ENCODE data around the gene CLEC16A.

Gene CLEC16A

DNA sequence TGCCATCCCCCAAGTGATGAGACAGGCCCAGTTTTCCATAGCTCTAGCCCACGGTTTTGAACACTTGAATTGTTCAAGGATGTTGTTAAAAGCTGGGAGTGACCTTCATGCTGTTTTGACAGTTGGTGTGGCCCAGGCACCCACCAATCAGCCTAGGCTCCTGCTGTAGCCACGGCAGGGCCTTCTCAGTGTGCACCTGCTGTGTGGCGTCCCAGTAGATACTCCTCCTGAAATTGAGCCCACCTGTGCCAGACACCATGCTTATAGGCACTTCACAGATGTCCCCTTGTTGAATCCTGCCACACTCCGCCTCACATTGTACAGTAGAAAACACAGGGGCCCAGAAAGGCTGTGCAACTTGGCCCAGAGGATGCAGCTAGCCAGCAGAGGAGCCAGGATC is 225.3 kb downstream of the CLEC16A start:
- Histone ChIP-seq H3K27me3 (ENCODE audit: insufficient read depth, low read depth) (no peaks in the 10 kb centered on the region), H3K4me3 (IDR thresholded peaks at IDR 0.05; ENCODE audit: insufficient read depth, low read depth, low read length) (no peak overlapping the region)

DNA sequence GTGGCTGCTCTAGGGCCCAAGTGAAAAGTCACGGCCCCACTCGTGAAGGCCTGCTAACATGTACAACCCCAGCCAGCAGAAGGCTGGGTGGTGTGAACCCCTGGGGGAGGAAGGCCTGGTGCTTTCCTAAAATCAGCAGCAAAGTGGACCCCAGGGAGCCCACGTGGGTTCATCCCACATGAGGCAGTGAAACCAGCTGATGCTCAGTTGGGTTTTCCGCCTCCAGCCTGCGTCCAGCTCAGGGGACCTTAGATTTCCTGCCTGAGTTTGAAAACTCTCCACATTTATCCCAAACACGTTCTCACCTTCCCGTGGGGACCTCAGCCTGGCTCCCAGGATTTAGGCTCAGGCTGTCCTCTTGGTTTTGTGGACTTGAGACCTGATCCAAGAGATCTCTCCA is 225.8 kb downstream of the CLEC16A start:
- TF ChIP-seq, protein P1, sequence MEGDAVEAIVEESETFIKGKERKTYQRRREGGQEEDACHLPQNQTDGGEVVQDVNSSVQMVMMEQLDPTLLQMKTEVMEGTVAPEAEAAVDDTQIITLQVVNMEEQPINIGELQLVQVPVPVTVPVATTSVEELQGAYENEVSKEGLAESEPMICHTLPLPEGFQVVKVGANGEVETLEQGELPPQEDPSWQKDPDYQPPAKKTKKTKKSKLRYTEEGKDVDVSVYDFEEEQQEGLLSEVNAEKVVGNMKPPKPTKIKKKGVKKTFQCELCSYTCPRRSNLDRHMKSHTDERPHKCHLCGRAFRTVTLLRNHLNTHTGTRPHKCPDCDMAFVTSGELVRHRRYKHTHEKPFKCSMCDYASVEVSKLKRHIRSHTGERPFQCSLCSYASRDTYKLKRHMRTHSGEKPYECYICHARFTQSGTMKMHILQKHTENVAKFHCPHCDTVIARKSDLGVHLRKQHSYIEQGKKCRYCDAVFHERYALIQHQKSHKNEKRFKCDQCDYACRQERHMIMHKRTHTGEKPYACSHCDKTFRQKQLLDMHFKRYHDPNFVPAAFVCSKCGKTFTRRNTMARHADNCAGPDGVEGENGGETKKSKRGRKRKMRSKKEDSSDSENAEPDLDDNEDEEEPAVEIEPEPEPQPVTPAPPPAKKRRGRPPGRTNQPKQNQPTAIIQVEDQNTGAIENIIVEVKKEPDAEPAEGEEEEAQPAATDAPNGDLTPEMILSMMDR (conservative IDR thresholded peaks at IDR 0.05; ENCODE audit: low read depth, low read length) = no peak
- Histone ChIP-seq H3K79me2 (ENCODE audit: insufficient read depth, low read depth) (no peaks in the 10 kb centered on the region), H2AFZ (ENCODE audit: low read depth) (no peak overlapping the region), H4K20me1 (ENCODE audit: insufficient read depth) (no peaks in the 10 kb centered on the region), H3K36me3 (ENCODE audit: insufficient read depth) (no peaks in the 10 kb centered on the region), H3K27ac (no peak overlapping the region), H3K4me3 (IDR thresholded peaks at IDR 0.05; ENCODE audit: insufficient read depth, low read depth, low read length) (no peak overlapping the region), H3K4me2 (no peak overlapping the region), H3K27me3 (ENCODE audit: insufficient read depth, low read depth) (no peaks in the 10 kb centered on the region), H3K4me1 (ENCODE audit: low read depth, poor library complexity, severe bottlenecking) (no peaks in the 10 kb centered on the region), H3K9ac (no peak overlapping the region)

More for the DNA sequence above, 225.3 kb downstream of the CLEC16A start:
- Histone ChIP-seq H3K4me1 (ENCODE audit: low read depth, poor library complexity, severe bottlenecking) (no peaks in the 10 kb centered on the region), H3K27ac (no peak overlapping the region), H4K20me1 (ENCODE audit: insufficient read depth) (no peaks in the 10 kb centered on the region), H3K36me3 (ENCODE audit: insufficient read depth) (no peaks in the 10 kb centered on the region), H3K9ac (no peak overlapping the region), H3K79me2 (ENCODE audit: insufficient read depth, low read depth) (no peaks in the 10 kb centered on the region), H3K4me2 (no peak overlapping the region), H2AFZ (ENCODE audit: low read depth) (no peak overlapping the region)
- TF ChIP-seq, protein P1 (conservative IDR thresholded peaks at IDR 0.05; ENCODE audit: low read depth, low read length) = no peak

DNA sequence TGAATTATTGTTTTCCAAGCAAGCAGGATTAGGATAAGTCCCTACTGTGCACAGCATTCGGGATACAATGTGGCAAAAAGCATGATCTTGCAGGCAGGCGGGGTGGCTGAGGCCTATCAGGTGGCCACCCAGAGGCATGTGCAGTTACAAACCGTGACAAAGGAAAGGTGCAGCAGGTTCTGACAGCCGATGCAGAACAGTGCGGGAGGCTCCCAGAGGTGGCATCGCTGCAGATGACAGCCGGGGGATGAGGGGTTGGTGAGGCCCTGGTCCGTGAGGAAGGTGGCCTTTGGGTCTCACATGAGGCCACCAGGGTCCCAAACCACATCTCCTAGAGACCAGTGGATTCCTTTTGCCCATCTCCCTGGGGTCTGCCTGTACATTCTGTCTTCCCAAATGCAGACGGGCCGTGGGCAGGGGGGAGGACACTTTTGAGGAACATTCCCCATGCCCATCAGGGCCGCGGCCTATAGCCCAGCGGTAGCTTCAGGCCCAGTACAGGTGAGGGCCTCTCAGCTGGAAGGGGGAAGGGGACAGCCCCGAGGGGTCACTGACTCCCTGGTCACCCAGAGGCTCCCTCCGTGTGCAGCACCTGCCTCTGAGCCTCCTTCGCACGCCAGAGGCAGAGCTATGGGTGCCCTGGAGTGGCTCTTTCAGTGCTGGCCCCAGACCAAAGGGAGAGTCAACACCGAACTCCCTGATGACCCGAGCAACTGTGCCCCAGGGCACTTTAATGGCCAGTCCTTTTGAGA is 226.5 kb downstream of the CLEC16A start:
- H3K4me1 ChIP-seq (ENCODE audit: low read depth, poor library complexity, severe bottlenecking) = no peaks in the 10 kb centered on the region
- H3K36me3 ChIP-seq (ENCODE audit: insufficient read depth) = no peaks in the 10 kb centered on the region
- H3K27me3 ChIP-seq (ENCODE audit: insufficient read depth, low read depth) = no peaks in the 10 kb centered on the region
- H2AFZ ChIP-seq (ENCODE audit: low read depth) = no peak overlapping the region
- no peaks in the 10 kb centered on the region for H3K79me2 ChIP-seq (ENCODE audit: insufficient read depth, low read depth)
- TF ChIP-seq, protein P1 (conservative IDR thresholded peaks at IDR 0.05; ENCODE audit: low read depth, low read length) = no peak
- no peaks in the 10 kb centered on the region for H4K20me1 ChIP-seq (ENCODE audit: insufficient read depth)
- no peak overlapping the region for H3K27ac ChIP-seq
- no peak overlapping the region for H3K4me2 ChIP-seq
- no peak overlapping the region for H3K9ac ChIP-seq
- no peak overlapping the region for H3K4me3 ChIP-seq (IDR thresholded peaks at IDR 0.05; ENCODE audit: insufficient read depth, low read depth, low read length)

DNA sequence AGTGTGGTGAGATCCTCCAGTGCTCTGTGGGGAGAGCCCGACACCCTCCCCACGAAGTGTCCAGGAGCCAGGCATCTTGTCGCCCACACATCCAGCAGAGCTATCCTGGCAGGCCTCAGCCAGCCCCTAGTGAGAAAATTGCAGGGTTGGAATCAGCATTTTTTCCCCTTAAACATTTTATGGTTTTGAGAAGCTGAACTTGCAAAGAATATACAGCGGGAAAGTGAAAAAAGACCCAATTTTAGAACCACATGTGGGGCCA is 227.0 kb downstream of the CLEC16A start:
- Histone ChIP-seq H4K20me1 (ENCODE audit: insufficient read depth) (no peaks in the 10 kb centered on the region), H3K36me3 (ENCODE audit: insufficient read depth) (no peaks in the 10 kb centered on the region), H3K4me2 (no peak overlapping the region), H3K79me2 (ENCODE audit: insufficient read depth, low read depth) (no peaks in the 10 kb centered on the region), H3K4me3 (IDR thresholded peaks at IDR 0.05; ENCODE audit: insufficient read depth, low read depth, low read length) (no peak overlapping the region), H3K27me3 (ENCODE audit: insufficient read depth, low read depth) (no peaks in the 10 kb centered on the region), H2AFZ (ENCODE audit: low read depth) (no peak overlapping the region), H3K9ac (no peak overlapping the region), H3K4me1 (ENCODE audit: low read depth, poor library complexity, severe bottlenecking) (no peaks in the 10 kb centered on the region), H3K27ac (no peak overlapping the region)
- TF ChIP-seq, protein P1 (conservative IDR thresholded peaks at IDR 0.05; ENCODE audit: low read depth, low read length) = no peak
